ELR (cell line): Measurements from ENCODE around the gene RPLP2.
A peak's percentile ranks its signal among the peaks of the same experiment; 100 is the strongest.

Source experiments
- DNase-seq: peaks from one replicate; pipeline ENCODE4 v3.0.0-alpha.2; 2015; ENCODE audit warnings: low read depth

Gene RPLP2

DNA sequence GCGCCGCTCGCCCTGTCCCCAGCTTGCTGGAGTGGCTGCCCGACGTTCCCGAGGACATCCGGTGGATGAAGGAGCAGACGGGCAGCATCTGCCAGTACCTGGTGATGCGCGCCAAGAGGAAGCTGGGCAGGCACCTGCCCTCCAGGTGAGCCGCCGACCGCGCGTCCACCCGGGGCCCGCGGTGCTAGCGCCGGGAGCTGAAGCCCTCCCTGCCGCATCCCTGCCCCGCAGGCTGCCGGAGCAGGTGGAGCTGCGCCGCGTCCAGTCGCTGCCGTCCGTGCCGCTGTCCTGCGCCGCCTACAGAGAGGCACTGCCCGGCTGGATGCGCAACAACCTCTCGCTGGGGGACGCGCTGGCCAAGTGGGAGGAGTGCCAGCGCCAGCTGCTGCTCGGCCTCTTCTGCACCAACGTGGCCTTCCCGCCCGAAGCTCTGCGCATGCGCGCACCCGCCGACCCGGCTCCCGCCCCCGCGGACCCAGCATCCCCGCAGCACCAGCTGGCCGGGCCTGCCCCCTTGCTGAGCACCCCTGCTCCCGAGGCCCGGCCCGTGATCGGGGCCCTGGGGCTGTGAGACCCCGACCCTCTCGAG is 14.6 kb downstream of the RPLP2 start:
- no peak for DNase-seq

DNA sequence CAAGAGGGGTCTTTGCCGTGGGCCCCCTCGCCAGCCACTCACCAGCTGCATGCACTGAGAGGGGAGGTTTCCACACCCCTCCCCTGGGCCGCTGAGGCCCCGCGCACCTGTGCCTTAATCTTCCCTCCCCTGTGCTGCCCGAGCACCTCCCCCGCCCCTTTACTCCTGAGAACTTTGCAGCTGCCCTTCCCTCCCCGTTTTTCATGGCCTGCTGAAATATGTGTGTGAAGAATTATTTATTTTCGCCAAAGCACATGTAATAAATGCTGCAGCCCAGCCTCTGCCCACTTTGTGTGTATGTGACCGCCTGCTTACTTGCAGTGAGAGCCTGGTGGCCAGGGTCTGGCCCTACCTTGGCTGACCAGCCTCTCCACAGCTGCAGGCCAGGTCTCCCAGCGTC is 15.2 kb downstream of the RPLP2 start:
- no peak for DNase-seq

DNA sequence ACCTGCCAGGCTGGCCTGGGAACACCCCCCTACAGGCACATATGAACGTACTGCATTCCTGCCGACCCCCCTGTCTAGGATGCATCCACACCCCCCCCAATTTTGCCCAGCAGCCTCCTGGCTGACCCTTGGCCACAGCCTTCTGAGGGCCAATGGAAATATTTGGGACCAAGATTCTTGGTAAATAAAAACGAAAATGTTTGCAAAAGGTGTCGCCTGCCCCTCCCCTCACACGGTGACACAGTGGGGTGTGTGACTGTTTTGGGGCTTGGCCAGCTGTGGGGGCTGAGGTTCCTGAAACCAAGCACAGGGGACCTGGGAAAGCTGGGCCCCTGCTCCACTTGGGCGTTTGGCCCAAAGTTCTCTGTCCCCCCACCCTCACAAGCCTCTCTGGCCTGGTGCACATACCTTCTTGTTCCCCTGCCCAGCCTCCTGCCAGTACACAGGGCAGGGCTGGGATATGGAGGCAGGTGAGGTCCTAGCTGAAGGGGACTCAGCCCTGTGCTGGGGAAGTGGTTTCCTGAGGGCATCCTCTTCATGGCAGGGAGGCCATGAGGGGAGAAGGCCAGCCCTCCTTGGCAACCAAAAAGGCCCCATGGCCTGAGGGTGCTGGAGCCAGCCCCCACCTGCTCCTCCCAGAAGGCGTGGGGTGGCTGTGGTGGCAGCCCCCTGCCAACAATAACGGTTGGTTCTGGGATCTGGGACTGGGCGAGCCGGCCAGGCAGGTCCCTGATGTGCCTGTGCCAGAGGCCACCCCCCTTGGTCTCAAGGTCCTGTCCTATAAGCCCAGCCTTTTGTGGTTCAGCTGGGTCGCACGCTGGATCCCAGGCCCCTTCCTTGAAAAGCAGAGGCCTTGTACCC is 15.8 kb downstream of the RPLP2 start:
- DNase-seq, result no peak

DNA sequence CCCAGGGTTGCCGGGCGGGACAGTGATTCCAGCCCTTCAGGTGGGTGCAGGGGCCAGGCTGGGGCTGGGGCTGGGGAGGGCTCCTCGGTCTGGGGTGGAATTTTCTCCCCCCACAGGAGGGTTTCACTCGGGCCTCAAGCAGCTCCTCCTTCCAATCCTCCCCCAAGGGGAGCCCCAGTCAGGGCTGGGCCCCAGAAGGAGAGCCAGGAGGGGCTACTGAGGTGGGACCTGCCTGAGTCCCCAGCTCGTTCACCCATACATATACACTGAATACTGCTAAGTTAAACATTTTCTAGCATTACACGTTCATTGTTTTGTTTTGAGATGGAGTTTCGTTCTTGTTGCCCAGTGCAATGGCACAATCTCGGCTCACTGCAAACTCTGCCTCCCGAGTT is 16.5 kb downstream of the RPLP2 start:
- no peak for DNase-seq

DNA sequence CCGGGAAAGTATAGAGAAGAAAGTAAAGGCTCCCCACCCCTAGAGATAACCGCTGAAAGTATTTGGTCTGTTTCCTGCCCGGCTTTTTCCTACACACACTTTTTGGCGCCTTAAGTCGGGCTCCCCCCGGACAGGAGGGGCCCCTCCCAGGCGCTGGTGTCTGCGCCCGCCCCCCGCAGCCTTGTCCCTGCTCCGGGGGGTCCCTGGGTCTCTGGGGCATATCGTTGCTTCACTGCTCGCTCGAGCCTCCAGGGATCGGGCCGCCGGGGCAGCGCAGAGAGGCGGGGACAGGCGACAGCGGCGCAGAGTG is 17.0 kb downstream of the RPLP2 start:
- no peak for DNase-seq

DNA sequence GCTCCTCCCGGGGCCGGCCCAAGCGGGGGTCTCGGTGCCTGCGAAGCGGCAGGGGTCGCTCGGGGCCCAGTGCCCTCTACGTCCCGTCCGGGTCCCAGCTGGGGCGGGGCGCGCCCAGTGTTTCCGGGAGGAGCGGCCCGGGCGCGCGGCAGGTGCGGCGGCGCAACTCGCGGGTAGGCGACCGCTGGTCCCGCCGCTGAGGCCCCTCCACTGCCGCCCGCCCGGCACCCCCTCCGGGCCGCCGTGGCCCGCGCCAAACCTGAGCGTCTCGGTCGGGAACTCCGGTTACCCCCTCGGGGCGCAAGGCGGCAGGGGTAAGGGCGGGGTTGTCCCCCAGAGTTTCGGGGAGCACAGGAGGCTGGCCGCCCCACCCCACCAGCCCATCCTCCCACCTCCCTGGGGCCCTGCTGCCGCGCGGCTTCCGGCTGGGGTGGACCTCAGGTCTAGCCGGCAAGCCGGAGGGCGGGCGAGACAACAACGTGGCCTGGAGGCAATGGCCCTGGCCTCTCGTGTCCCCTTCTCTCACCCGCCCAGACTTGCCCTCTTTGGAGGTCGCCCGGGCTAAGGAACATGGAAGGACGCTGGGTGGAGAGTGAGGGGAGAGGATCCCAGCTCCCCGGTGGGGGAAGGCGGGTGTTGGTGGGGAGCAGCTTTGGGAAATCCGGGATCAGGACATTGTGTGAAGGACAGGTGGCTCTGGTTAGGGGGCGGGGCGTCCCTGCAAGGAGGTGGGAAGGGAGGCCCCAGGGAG is 17.6 kb downstream of the RPLP2 start:
- DNase-seq, result no peak

DNA sequence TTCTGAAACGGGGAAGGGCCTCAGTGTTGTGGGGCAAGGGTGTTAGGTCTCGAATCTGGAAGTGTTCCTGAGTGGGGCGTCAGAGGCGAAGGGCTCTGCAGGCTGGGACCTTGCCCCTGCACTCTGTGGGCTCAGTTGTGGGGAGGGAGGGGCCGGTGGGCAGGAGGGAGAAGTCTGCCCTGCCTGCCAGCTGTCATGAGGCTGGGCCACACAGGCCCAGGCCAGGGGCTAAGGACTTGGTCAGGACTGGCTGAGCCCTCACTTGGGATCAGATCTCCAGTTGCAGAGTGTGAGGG is 18.1 kb downstream of the RPLP2 start, which contains the start of gene CRACR2B:
Gene CRACR2B, plus strand, starts transcription at position 23 of the 296 bp plus-strand sequence. CDS start 689 bp downstream, outside the sequence.
- no peak for DNase-seq

DNA sequence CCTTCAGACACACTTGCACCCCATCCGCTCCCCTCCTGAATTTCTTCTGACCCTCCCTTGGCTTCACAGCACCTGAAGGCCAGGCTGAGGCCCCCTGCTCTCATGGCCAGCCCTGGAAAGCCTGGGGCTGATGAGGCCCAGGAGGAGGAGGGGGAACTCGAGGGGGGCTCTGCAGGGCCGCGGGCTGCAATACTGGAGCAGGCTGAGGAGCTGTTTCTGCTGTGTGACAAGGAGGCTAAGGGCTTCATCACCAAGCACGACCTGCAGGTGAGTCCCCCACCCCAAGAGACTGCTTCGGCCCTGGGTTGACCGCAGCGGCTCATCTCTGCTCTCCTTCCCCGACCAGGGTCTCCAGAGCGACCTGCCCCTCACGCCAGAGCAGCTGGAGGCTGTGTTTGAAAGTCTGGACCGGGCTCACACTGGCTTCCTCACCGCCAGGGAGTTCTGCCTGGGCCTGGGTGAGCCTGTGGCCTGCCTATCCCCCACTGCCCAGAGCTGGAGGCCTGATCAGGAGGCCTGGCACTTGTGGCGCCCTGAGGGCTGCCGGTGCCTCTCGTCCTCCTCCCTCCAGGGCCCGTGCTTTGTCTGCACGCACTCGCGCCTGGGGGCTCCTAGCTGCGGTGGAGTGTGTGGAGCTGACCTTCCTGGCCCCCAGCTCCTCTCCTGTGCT is 18.9 kb downstream of the RPLP2 start:
- DNase-seq, result no peak

DNA sequence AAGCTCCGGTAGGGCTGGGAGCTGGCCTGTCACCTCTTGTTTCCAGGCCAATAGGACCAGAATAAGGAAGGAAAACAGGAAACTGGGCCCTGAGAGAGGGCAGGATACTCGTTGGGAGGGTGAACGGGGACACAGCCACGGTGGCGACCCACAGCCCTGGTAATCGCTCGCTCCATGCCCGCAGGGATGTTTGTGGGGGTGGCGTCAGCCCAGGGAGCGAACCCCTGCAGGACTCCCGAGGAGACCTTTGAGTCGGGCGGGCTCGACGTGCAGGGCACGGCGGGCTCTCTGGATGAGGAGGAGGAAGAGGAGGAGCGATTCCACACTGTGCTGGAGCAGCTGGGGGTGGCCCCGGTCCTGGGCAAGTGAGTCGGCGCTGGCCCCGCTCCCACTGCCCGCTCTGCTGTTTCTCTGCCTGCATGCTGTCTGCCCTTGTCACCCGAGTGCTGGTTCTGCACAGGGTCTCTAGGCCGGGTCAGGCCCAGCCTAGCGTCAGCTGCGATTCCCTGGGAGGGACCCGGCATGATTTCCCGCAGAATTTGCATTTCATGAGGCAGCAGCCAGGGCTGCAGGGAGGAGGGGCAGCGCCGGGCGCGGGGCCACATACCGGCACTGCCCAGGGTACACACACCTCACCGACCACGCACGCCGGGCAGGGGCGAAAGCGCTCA is 19.5 kb downstream of the RPLP2 start:
- DNase-seq, result no peak

DNA sequence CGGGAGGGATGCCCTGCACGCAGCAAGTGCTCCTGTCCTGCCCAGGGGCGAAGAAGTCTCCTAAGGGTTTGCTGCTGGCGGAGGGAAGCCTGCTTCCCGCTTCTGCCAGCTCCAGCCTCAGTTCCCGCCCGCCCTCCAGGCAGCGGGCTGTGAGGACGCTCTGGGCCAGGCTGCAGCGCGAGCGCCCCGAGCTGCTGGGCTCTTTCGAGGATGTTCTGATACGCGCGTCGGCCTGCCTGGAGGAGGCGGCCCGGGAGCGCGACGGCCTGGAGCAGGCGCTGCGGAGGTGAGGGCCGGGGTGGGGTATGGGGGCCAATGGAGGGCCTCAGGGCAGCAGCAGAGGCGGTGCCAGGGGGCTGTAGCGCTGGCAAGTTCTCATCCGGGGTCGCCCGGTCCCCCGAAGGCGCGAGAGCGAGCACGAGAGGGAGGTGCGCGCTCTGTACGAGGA is 20.1 kb downstream of the RPLP2 start:
- DNase-seq, result no peak

DNA sequence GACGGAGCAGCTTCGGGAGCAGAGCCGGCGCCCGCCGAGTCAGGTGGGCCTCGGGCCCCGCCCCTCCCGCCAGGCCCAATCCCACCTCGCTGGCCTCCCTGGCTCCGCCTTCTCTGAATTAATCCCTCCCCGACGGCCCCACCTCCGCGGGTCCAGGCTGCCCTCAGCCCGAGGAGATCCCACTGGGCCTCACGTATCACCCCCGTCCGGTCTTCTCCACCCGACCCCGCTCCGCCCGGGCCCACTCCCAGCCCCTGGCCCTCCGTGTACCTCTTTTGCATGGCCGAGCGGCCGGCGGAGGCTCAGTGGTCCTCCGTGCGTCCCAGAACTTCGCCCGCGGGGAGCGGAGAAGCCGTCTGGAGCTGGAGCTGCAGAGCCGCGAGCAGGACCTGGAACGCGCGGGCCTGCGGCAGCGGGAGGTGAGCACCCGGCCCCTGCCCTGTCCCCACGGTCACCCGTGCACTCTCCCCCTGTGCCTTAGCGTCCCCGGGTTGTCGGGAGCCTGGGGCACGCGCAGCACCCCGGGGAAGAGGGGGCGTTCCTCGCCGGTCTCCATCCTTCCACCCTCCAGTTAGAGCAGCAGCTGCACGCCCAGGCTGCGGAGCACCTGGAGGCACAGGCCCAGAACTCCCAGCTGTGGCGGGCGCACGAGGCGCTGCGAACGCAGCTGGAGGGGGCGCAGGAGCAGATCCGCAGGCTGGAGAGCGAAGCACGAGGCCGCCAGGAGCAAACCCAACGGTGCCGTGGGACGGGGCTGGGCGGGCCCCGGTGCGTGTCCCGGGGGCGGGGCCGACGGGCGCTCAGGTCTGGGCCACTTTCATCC is 20.7 kb downstream of the RPLP2 start:
- DNase-seq, result peak; percentile 83

DNA sequence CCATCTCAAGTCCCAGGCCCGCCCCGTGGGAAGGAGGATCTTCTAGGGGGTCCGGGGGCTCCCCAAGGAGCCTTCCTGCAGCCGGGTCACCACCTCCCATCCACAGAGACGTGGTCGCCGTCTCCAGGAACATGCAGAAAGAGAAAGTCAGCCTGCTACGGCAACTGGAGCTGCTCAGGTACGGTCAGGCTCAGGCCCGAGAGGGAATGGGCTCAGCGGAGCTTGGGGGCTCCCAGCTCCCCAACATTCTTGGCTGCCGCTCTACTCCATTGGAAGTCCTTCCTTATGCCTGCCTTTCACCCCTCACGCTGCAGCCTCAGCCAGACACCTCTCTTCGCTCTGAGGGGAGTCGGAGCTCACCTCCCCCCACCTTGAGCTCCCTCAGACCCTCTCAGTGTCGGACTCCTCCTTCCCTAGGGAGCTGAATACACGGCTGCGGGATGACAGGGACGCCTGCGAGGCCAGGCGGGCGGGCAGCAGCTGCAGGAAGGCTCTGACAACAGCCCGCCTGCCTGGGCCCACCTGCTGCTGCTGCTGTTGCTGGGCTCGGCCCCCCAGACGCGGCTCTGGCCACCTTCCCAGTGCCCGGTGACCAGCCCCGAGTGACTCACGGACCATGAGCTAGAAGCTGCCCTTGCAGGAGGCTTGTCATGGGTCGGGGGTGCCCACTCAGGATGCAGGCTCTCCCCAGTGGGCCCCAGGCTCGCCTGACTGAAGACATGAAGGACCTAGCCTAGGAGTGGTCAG is 21.5 kb downstream of the RPLP2 start:
- DNase-seq, result peak; percentile 73

DNA sequence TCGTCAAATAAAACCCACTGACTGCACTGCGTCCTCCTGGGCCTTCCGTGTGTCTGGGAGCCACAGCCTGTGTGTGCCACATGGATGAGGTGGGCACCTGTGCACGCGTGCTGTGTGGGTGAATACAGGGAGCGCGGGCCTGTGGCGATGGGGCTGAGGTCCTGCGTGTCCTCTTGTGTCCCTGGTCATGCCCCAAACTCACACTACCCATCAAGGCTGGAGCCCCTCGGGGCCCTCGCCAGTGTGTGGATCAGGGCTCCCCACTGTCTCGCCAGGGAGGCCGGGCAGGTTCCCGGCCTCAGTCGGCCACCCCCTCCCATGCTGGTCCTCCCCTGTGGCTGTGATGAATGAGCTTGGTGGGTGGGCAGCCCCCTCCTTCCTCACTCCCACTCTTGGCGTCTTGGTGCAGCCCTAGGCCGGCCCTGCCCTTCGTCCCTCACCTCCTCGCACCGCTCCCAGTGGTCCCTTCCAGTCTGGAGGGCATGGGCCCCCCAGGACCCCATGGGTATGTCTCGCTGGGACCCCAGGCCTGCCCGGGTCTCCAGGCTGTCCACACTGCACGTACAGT is 22.3 kb downstream of the RPLP2 start:
- DNase-seq, result no peak

DNA sequence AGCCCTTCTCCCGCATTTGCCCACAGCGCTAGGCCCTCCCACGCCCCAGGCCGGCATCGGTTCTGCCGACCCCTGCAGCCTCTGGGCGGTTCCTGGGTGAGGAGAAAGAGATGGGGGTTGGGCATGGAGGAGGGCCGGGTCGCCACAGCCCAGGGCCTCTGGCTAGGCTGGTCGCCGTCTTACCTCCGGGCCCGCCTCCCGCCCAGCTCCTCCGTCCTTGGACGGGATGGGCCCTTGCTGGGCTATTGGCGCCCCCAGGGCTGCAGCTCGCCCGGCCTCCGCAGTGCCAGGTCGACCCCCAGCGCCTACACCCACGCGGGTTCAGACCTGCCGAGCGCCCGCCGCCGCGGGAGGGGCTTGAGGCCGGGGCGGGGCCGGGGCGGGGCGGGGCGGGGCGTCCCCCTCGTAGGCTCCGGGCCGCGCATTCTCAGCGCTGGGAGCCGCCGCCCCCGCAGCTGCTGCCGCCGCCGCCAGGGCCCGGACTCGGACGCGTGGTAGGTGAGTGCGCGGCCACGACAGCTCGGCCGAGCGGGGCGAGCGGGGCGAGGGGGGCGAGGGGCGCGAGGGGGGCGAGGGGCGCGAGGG is 22.9 kb downstream of the RPLP2 start, which contains the start of gene CD151:
Gene CD151, plus strand, starts transcription at position 424 of the 585 bp plus-strand sequence. CDS start 3,118 bp downstream, outside the sequence.
- peak; percentile 75 for DNase-seq

DNA sequence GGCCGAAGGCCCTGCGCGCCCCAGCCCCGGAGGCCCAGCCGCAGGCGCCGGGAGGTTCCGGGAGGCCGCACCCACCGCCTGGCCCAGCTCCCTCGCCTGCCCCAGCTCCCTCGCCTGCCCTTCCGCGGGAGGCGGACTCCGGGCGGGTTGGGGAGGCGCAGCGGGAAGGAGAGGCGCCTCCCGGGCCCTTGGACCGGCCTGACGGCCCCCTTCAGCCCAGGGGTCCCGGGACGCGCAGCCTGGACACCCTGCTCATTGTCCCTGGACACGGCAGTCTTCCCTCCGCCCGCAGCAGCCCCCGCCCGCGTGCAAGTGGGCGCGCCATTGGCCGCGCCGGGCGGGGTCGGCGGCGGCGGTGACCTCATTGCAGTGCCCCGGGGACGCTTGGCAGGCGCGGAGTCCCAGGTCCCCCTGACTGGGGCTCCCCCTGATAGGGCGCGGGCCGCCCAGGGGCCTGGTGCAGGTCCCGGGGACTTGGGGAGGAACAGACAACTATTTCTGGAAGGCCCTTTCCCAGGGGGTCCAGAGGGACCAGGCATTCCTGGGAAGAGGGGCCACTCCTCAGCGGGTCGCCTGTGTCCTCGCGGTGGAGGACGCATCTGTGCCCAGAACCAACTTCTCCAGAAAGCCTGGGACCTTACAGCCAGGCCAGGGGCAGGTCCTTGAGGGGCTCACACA is 23.5 kb downstream of the RPLP2 start:
- DNase-seq, result peak; percentile 69

DNA sequence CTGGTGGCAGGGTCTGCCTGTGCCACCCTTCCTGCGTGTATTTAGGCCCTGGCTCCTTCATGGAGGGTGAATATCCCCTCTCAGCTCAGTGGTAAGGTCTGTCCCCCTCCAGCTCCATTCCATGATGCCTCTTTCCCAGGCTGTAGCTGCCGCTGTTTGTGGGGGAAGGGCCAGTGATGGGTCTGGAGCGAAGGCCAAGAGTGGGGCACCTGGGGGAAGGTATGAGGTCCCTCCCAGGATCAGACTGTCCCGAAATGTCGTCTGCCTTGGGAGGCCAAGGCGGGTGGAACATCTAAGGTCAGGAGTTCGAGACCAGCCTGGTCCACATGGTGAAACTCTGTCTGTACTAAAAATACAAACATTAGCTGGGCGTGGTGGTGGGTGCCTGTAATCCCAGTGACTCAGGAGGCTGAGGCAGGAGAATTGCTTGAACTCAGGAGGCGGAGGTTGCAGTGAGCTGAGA is 24.1 kb downstream of the RPLP2 start:
- DNase-seq, result no peak

DNA sequence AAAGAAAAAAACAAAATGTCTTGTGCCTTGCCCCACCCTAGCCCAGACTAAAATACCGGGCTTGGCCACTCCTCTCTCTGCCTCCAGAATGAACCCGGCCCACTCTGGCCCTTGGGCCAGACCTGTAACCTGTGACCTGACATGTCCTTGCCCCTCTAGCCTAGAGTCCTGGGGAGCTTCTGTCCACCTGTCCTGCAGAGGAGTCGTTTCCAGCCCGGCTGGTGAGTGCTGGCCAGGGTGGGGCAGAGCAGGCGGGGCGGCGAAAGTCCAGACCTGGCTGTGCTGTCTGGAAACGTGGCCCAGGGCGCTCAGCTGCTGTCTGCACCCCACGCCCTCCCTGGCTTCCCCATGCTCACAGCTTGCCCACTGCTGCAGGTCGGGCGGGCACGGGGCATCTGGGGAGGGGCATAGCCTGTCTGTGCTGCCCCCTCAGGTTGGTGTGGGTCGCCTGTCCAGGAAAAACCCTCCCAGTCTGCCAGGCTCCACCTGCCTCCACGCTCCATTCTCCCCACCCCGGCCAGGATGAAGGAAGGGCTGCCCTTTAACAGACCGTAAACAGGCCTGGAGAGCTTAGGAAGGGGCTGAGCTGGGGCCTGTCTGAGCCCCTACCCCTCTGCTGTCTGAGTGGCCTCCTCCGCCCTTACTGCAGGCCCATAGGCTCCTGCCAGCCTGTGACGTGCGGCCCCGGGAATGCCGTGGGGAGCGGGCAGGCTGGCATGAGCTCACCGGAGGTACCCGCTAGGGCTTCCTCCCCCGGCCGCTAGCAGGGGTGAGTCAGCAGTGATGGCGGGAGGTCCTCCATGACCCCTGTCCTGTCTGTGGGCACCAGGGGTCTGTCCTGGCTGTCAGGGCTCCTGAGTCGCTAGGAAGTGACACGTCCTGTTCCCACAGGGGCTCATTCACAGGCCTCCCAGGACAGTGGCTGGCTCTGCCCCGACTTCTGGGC is 24.9 kb downstream of the RPLP2 start:
- peak; percentile 88 for DNase-seq

DNA sequence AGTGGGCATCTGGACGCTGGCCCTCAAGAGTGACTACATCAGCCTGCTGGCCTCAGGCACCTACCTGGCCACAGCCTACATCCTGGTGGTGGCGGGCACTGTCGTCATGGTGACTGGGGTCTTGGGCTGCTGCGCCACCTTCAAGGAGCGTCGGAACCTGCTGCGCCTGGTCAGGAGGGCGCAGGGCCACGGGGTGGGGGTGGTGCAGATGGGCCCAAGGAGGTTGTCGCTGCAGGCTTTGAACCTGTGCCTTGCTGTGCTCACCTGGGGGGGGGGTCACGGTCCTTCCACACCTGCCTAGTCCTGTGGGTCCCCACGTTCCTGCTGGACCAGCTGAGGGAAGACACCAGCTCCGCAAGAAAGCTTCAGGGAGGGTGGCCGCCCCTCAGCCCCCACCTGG is 26.5 kb downstream of the RPLP2 start:
- no peak for DNase-seq
